ENCODE measurements around the gene DDX3X.
"Not testable (repeated sequence)": the region's sequence is repeated elsewhere in the genome, so short reads cannot be mapped to it uniquely, and the experiment has no call there.

The DDX3X gene

DNA sequence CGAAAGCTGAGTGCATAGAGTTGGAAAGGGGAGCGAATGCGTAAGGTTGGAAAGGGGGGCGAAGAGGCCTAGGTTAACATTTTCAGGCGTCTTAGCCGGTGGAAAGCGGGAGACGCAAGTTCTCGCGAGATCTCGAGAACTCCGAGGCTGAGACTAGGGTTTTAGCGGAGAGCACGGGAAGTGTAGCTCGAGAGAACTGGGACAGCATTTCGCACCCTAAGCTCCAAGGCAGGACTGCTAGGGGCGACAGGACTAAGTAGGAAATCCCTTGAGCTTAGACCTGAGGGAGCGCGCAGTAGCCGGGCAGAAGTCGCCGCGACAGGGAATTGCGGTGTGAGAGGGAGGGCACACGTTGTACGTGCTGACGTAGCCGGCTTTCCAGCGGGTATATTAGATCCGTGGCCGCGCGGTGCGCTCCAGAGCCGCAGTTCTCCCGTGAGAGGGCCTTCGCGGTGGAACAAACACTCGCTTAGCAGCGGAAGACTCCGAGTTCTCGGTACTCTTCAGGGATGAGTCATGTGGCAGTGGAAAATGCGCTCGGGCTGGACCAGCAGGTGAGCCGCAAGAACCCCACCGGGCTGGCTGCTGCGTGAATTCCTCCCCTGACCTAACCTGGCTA is at the start of gene DDX3X:
DDX3X (plus strand) TSS at position 419 of the 619 bp plus-strand sequence; CDS start at position 510, 91 bp downstream.
- in situ Hi-C loops (cut with HindIII; ENCODE audit: low pct_ligation_motif_present, low pct_unique_long_range_greater_than_20kb, low sequenced_read_pairs): no loop called here

DNA sequence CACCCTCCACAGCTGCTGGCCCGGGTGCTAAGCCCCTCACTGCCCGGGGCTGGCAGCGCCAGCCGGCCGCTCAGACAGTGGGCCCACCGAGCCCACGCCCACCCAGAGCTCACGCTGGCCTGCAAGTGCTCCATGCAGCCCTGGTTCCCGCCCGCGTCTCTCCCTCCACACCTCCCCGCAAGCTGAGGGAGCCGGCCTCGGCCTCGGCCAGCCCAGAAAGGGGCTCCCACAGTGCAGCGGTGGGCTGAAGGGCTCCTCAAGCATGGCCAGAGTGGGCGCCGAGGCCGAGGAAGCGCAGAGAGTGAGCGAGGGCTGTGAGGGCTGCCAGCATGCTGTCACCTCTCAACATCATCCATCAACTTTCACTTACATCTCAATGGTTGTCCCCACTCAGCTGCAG is 48.0 kb upstream of the DDX3X start:
- DNase-seq; in situ Hi-C loops (cut with HindIII; ENCODE audit: low pct_ligation_motif_present, low pct_unique_long_range_greater_than_20kb, low sequenced_read_pairs): not testable (repeated sequence)

More for the DNA sequence above, at the start of gene DDX3X:
- DNase-seq: peak; percentile 70

DNA sequence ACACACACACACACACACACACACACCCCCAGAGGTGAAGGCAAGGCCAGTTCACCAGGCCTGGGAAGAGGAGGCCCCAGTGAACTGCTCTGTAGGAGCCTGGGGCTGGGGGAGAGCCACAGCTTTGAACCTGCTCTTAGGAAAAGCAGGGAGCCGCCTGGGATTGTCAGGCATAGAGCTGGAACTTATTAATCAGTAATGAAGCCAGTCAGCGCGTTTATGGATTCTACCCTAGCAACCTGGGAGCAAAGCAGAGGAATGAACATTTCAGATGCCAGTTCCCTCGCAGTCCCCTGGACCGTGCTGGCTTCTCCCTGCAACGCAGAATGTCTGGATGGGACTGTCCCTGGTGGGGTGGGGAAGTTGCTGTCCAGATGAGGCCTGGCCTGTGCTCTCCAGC is 45.3 kb upstream of the DDX3X start:
- peak; percentile 35 for DNase-seq
- in situ Hi-C loops (cut with HindIII; ENCODE audit: low pct_ligation_motif_present, low pct_unique_long_range_greater_than_20kb, low sequenced_read_pairs): no loop called here

DNA sequence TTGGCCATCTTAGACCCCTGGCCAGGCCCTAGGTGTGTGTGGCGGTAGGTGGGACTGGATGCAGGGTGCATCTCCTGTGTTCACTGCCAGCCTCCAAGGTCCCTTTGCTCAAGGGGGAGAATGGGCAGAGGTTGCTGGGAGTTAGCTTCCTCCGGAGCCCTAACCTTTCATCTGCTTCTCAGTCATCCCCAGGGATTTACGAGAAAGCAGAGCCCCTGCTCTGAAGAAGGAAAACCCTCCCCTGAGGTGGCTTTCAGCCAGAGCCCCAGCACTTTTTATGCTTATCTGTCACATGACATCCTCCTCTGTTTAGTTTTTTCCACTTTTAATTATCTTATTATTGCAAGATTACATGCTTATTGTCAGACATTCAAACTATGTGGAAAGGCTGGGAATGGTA is 44.9 kb upstream of the DDX3X start:
- no peak for DNase-seq
- in situ Hi-C loops (cut with HindIII; ENCODE audit: low pct_ligation_motif_present, low pct_unique_long_range_greater_than_20kb, low sequenced_read_pairs): no loop called here

DNA sequence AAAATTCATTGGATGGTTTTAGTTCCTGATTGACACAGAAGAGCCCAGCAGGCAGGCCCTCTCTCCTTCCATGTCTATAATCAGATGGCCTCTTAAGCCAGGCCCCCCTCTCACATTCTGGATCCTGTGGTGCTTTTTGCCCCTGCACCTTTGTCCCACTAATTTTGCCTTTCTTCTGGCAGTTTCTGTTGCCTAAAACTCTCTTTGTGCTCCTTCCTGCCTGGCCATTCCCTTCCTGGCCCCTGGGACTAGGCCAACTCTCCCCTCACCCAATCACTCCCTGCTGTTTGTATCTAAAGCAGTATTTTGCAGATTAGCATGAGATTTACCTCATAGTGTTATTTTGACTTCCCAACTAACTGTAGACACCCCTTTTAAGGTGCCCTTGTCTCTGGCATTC is 42.7 kb upstream of the DDX3X start:
- in situ Hi-C loops (cut with HindIII; ENCODE audit: low pct_ligation_motif_present, low pct_unique_long_range_greater_than_20kb, low sequenced_read_pairs): no loop called here
- no peak for DNase-seq

DNA sequence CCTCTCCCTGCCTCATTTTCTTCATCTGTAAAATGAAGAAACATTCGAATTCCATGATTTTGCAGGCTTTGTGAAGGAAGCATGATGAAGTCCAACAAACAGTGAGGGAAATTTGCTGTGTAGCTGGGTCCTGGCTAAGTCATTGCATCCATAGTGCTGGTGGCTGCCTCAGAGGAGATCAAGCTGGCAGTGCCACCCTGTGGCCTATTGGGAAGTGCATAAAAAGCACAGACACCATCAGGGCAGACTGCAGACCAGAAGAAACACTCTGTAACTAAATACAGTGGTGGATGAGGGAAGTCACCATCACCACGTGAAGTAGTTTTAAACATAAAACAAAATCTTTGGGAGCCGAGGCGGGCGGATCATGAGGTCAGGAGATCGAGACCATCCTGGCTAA is 40.7 kb upstream of the DDX3X start:
- DNase-seq: peak; percentile 31
- in situ Hi-C loops (cut with HindIII; ENCODE audit: low pct_ligation_motif_present, low pct_unique_long_range_greater_than_20kb, low sequenced_read_pairs): no loop called here

DNA sequence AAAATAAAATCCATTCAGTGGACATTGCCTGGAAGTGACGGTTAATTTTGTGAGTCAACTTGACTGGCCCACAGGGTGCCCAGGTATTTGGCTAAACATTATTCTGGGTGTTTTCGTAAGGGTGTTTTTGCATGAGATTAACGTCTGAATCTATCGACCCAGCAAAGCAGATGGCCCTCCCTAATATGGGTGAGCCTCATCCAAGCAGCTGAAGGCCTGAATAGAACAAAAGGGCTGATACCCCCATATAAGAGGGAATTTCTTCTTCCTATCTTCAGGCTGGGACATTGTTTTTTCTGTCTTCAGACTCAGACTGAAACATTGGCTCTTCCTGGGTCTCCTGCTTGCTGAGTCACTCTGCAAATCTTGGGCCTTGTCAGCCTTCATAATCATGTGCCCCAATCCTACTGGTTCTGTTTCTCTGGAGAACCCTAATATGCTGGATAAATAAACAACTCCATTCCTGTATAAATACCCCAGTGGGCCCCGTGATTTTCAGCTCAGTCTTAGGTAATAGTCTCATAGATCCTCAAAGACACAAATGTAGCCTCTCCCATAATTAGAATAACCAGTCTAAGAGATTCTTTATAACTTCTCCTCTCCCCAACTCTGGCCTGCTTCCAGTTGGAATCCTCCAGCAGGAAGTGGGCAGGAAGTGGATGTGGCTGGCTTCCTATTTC is 33.1 kb upstream of the DDX3X start:
- in situ Hi-C loops (cut with HindIII; ENCODE audit: low pct_ligation_motif_present, low pct_unique_long_range_greater_than_20kb, low sequenced_read_pairs): no loop called here
- peak; percentile 1 for DNase-seq

DNA sequence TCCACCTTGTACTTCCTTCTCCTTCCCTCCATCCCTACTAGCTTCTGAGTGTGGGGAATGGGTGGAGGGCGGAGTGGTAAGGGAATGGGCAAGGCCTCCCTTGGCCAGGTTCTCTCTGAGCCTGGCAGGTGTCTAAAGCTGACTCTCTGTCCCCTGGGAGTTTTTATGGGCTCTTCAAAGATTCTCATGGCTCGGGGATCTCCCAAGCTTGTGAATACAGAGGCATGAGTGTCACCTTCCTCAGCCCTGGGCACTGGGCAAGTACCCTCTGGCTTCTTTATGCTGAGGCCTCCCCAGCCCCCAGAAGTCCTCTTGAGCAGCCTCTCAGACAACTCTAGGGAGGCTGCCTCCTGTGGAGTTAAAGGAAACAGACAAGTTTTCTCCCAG is 32.5 kb upstream of the DDX3X start:
- DNase-seq: no peak
- in situ Hi-C loops (cut with HindIII; ENCODE audit: low pct_ligation_motif_present, low pct_unique_long_range_greater_than_20kb, low sequenced_read_pairs): no loop called here

DNA sequence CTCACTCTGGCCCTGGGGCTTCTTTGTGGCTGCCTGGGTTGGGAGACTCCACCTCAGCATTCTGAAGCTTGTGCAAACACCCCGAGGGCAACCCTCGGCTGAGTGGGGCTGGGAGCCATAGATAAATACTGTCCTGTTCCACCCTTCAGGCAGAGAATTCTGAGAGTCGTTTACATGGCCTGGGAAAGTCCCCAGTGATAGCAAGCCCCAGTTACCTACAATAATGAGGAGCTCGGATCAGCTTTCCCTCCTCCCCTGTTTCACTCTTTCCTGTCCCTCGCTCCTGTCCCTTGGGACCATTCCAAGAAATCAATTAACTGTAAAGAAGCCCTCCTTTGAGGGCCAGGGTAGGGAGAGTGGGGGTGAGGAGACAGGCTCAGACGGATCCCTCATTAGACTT is 31.6 kb upstream of the DDX3X start:
- no peak for DNase-seq

DNA sequence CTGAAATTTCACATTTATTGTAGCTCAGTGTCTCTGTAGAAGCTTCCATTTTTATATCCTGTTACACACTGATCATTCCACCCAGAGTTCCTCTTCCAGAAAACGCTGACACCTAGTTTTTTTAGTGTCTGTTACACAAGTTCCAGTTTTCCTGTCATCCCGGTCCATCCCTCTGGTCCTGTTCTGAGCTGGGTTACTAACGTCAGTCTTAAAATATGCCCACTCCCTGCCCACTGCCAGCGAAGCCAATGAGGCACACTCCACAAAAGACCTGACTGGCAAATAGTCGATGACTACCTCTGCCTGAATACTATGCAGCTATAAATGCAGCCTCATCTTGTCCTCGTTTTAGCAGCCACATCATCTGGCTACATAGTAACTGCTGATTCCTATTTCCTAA is 30.9 kb upstream of the DDX3X start:
- in situ Hi-C loops (cut with HindIII; ENCODE audit: low pct_ligation_motif_present, low pct_unique_long_range_greater_than_20kb, low sequenced_read_pairs): no loop called here
- no peak for DNase-seq

More for the DNA sequence above, 31.6 kb upstream of the DDX3X start:
- in situ Hi-C loops (cut with HindIII; ENCODE audit: low pct_ligation_motif_present, low pct_unique_long_range_greater_than_20kb, low sequenced_read_pairs): no loop called here

DNA sequence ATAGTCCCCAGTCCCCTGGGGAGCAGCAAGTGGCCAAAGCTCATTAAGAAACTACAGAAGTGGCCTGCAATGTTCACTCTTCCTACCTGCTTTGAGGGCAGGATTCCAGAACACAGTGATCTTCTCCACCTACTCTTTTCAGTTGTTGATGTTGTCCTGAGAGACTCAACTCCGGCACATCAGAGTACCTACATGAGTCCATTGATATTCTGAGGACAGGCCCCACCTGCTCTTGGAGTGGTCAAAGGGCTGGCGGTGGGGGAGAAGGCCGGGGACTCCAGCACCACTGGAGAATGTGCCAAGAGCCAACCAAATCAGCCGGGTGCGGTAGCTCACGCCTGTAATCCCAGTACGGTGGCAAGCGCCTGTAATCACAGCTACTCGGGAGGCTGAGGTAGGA is 29.8 kb upstream of the DDX3X start:
- DNase-seq: no peak
- in situ Hi-C loops (cut with HindIII; ENCODE audit: low pct_ligation_motif_present, low pct_unique_long_range_greater_than_20kb, low sequenced_read_pairs): no loop called here

DNA sequence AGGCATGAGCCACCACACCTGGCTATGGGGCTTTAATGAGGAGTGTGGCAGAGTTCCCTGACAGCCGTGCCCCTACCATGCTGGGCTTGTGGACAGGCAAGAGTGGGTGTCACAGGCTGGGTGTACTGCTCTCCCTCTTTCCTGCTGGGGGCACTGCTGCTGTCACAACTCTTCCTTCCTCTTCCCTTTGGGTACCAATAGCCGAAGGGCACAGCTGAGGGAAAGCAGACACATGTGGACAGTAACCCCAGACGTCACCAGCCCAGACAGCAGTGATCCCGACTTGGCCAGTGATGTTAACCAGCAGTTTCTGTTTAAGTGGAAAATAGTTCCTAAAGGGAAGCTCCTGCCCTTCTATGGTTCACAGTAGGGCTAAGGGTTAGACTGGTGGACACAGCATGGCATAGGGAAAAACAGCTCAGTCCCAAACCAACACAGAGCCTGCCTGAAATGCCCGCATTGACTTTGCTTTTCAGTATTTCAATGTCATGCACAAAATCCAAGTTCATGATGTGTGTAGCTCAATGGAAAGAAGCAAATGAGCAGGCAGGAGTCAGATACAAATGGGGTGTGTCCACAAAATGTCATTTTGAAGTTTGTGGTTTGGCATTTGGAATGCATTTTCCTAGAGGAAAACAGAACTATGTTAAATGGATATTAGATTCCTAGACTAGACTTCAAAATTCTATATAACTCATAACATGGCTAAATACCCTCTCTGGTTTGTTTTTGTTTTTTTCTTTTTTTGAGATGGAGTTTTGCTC is 24.9 kb upstream of the DDX3X start:
- no peak for DNase-seq
- in situ Hi-C loops (cut with HindIII; ENCODE audit: low pct_ligation_motif_present, low pct_unique_long_range_greater_than_20kb, low sequenced_read_pairs): no loop called here

DNA sequence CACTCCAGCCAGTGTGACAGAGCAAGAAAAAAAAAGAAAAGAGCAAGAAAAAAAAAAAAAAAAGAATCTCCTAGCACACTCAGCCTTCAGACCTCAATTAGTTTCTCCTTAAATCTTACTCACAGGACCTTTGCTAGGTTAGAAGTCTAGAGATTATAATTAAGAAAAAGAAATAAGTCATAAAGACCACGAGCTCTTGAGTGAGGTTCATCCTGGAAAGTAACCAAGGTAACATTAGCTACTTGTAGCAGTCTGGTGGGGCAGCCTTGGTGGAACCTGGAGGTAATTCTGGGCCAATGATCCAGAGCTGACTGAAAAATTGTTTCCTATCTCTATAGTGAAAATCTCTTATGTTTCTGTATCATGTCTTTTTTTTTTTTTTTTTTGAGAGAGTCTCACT is 21.2 kb upstream of the DDX3X start:
- no peak for DNase-seq
- in situ Hi-C loops (cut with HindIII; ENCODE audit: low pct_ligation_motif_present, low pct_unique_long_range_greater_than_20kb, low sequenced_read_pairs): no loop called here

DNA sequence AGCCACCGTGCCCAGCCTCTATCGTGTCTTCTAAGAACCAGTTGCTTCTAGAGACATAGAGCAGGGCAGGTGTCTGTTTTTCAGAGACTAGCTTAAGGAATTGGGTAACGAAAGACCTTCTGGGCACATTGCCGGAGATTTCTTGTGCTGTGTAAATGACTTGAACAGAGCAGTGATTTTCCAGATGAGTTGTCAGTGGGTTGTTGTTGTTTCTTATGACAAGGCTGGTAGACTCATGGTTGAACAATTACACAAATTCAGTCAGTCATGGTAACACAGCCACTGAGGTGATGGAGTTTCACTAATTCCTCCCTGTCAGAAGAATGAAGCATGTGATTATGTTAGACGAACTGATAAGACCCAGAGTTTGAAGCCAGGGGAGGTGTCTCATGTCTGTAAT is 20.5 kb upstream of the DDX3X start:
- in situ Hi-C loops (cut with HindIII; ENCODE audit: low pct_ligation_motif_present, low pct_unique_long_range_greater_than_20kb, low sequenced_read_pairs): no loop called here
- DNase-seq: no peak

DNA sequence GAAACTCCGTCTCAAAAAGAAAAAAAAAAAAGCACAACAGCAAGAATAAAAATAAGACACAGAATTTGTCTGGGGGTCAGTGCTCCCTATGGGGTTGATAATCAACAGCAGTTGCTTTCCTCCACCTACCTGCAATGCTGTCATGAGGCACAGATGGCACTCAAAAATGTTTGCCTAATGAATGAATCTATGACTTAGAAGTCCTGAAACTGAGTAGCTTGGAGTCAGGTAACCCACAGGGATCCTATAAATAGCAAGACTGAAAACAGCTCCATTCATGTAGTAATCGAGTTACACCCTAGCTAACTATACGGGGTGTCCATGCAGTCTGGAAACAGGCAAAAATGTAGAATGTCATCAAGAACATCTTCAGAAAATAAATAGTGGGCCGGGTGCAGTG is 19.8 kb upstream of the DDX3X start:
- DNase-seq: no peak
- in situ Hi-C loops (cut with HindIII; ENCODE audit: low pct_ligation_motif_present, low pct_unique_long_range_greater_than_20kb, low sequenced_read_pairs): no loop called here

DNA sequence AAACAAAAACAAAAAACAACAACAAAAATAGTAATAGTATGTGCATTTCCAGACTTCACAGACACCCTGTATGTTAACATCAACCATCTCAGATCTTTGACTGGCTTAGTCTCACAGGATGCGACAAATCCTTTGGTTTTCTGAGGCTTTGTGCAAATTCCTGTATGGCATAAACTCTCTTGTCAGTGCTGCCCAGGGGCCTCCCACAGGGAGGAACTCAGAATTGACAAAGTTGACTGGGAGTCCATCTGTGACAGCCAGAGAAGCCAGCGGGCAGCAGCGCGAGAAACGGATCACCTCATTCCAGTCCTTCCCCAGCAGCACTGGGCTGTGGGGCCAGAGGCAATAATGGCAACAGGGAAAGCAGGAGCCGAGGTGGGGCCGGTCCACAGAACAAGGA is 19.1 kb upstream of the DDX3X start:
- in situ Hi-C loops (cut with HindIII; ENCODE audit: low pct_ligation_motif_present, low pct_unique_long_range_greater_than_20kb, low sequenced_read_pairs): no loop called here
- DNase-seq: no peak

DNA sequence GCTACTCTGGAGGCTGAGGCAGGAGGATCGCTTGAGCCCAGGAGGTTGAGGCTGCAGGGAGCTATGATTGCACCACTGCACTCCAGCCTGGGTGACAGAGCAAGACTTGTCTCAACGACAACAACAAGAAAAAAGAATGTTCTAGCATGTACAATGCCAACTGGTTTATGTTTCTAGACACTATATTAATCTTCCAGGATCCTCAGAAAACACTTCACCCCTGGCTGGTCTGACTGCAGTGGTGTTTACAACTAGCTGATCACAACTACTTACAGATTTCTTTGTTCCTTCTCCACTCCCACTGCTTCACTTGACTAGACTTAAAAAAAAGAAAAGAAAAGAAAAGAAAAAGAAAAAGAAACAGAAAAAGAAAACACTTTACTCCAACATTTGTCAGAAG is 17.7 kb upstream of the DDX3X start:
- DNase-seq; in situ Hi-C loops (cut with HindIII; ENCODE audit: low pct_ligation_motif_present, low pct_unique_long_range_greater_than_20kb, low sequenced_read_pairs): not testable (repeated sequence)

DNA sequence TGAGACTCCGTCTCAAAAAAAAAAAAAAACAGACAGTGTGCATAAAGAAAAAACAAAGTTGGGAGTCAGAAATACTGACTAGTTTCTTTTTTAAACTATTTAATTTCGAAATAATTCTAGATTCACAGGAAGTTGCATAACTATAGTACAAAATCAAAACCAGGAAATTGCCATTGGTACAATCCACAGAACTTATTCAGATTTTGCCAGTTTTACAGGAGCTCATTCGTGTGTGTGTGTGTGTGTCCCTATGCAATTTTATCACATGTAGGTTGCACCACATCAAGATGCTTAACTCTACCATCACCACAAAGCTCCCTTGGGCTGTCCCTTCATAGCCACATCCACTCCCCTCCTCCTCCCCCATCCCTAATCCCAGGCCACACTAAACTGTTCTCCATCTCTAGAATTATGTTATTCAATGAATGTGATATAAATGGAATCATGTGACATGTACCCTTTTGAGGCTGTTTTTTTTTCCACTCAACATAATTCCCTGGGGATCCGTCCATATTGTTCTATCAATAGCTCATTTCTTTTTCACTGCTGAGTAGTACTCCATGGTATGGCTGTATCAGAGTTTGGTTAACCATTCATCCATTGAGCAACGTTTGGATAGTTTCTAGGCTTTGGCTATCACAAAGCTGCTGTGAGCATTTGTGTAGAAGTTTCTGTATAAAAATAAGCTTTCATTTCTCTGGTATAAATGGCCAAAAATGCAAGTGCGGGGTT is 16.3 kb upstream of the DDX3X start:
- no peak for DNase-seq
- in situ Hi-C loops (cut with HindIII; ENCODE audit: low pct_ligation_motif_present, low pct_unique_long_range_greater_than_20kb, low sequenced_read_pairs): no loop called here

DNA sequence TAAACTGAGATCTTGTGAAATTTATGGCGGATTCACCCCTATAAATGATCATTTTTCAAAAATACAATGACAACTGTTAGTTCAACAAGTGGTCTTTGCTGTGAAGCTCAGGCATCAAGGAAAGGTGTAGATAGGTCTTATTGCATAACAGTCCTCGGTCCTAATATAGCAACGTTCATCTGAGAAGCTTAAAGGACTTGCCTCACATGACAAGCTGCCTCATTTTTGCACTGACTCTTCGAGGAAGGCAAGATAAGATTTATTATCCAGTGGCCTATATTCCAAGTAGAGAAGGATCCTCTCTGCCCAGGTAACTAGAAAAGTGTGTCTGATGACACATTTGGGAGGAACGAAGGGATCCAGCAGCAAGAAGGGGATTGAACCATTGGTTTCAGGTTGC is 13.6 kb upstream of the DDX3X start:
- in situ Hi-C loops (cut with HindIII; ENCODE audit: low pct_ligation_motif_present, low pct_unique_long_range_greater_than_20kb, low sequenced_read_pairs): no loop called here
- DNase-seq: no peak

All from ACHN (cell line).